ENCODE results near the gene TSEN15. TPM values are rescaled to one million over a fixed set of nuclear protein-coding genes. Genes with fewer than 3 reads are reported as not detected.

Gene TSEN15
- total RNA-seq, 1 donor from 2014 or later = 32.9 TPM

DNA sequence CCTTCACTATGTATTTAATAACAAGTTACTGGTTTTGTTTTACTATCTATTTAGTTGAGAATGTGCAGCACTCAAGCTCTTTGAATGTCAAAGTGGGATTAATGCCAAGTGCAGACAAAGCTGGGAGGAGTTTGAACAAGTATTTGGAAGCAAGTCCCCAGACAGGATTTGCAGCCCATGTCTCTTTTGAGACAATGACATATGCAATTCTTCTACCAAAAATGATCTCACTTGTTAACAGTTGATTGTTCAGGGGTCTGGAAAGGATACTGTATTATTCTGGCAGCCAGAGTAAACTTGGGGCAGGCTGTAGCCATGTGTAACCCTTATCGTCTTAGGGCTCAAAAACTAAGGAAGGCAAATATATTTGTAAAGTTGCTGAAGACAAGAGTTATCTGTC, 29.8 kb upstream of the TSEN15 start:
- TF ChIP-seq, protein P1, sequence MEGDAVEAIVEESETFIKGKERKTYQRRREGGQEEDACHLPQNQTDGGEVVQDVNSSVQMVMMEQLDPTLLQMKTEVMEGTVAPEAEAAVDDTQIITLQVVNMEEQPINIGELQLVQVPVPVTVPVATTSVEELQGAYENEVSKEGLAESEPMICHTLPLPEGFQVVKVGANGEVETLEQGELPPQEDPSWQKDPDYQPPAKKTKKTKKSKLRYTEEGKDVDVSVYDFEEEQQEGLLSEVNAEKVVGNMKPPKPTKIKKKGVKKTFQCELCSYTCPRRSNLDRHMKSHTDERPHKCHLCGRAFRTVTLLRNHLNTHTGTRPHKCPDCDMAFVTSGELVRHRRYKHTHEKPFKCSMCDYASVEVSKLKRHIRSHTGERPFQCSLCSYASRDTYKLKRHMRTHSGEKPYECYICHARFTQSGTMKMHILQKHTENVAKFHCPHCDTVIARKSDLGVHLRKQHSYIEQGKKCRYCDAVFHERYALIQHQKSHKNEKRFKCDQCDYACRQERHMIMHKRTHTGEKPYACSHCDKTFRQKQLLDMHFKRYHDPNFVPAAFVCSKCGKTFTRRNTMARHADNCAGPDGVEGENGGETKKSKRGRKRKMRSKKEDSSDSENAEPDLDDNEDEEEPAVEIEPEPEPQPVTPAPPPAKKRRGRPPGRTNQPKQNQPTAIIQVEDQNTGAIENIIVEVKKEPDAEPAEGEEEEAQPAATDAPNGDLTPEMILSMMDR (conservative IDR thresholded peaks at IDR 0.05; ENCODE audit: low read depth, low read length) = no peak
- DNase-seq (ENCODE audit: low read depth) = no peak

DNA sequence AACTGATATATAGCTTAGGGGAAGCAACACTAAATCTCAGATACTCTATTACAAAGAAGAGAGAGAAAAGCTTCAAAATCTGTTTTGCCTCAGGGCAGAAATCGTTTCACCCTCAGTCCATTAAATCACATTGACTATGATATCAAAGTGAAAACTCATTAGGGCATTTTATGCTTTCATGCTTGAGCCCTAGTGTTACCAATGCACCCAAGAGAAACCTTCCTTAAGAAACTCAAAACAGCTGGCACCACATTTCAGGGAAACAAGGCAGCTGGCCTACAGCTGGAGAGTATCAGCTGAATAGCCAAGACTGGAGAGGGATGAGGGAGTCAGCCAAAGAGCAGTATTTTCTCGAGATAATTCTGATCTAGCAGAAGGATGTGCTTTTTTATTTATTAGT, 28.9 kb upstream of the TSEN15 start:
- TF ChIP-seq, protein P1 (conservative IDR thresholded peaks at IDR 0.05; ENCODE audit: low read depth, low read length) = no peak
- no peak for DNase-seq (ENCODE audit: low read depth)
- no peak overlapping the region for H3K4me3 ChIP-seq (ENCODE audit: low read depth, low read length)

More for the DNA sequence above, 29.8 kb upstream of the TSEN15 start:
- H3K4me3 ChIP-seq (ENCODE audit: low read depth, low read length) = no peak overlapping the region

DNA sequence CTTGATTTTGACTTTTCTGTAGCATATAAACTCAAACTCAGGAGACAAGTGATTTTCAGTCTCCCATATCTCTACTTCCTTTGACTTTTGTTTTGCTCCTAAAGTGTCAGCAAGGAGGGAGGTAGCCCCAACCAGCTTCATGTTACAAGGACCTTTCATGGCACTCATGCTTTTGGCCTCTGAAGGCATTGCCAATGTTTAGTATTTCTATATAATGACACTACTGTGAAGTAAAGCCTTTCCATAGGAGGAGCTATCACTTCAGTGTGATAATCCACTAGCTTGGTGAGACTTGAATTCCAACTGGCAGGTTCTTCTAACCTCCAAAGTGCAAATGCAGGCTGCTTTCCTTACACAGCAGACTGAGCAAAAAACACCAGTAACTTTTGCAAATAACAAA, 28.4 kb upstream of the TSEN15 start:
- no peak overlapping the region for H3K4me3 ChIP-seq (ENCODE audit: low read depth, low read length)
- no peak for DNase-seq (ENCODE audit: low read depth)
- TF ChIP-seq, protein P1 (conservative IDR thresholded peaks at IDR 0.05; ENCODE audit: low read depth, low read length) = no peak

DNA sequence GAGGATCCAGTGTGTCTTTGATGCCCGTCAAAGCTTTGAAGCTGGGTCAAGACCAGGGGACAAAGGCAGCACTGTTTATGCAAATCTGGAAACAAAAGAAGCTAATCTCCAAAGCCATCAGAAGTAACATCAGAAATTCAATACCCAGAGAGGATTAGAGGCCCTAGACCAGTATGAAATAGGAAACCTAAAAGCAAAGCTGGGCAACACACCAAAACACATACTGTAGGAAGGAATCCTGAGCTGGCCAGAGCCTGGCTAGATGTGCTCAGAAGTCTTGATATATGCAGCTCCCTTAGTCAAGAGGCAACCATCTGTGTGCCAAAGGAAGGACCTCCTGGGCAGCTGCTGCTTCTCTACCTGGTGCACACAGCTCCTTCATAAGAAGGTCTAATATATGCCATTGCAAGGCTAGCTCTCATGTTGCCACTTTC, 26.3 kb upstream of the TSEN15 start:
- DNase-seq (ENCODE audit: low read depth) = no peak
- TF ChIP-seq, protein P1 (conservative IDR thresholded peaks at IDR 0.05; ENCODE audit: low read depth, low read length) = no peak
- no peak overlapping the region for H3K4me3 ChIP-seq (ENCODE audit: low read depth, low read length)

DNA sequence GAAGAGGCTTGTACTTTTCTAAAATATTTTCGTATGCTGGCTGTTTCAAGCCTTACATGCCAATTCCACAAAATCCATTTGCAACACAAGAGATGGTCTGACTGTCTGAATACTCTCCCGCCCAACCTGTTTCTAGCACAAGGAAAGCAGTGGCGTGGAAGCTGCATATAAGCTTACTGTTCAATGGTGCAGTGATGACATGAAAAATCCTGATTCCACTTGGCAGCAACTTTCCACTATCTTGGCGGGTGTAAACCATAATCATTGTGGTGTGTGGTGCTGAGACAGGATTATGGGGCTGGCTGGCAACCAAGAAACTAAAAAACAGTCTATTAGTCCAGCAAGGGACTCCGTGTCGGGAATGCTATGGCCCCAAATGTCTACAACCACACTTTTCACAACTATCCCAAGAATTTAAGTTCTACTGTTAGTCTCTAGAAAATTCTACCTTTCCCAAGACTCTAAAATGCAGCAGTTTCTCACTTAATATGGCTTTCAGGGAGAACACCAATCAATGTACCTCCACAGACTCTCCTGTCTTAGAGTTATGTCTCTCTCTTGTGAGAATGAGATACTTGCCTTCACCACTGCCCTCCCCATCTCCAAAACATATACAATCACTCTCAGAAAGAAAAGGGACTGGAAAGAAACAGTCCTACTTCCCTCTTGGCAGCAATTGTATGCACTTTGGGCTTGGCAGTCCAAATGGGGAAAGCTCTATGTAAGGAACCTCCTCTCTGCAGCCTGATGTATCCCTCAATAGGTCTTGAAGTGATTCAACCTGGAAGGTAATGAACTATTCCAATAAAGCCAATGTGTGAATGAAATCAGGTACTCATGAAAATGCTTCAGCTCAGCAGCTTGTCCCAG, 23.5 kb upstream of the TSEN15 start:
- DNase-seq (ENCODE audit: low read depth) = no peak
- TF ChIP-seq, protein P1 (conservative IDR thresholded peaks at IDR 0.05; ENCODE audit: low read depth, low read length) = no peak
- no peak overlapping the region for H3K4me3 ChIP-seq (ENCODE audit: low read depth, low read length)

DNA sequence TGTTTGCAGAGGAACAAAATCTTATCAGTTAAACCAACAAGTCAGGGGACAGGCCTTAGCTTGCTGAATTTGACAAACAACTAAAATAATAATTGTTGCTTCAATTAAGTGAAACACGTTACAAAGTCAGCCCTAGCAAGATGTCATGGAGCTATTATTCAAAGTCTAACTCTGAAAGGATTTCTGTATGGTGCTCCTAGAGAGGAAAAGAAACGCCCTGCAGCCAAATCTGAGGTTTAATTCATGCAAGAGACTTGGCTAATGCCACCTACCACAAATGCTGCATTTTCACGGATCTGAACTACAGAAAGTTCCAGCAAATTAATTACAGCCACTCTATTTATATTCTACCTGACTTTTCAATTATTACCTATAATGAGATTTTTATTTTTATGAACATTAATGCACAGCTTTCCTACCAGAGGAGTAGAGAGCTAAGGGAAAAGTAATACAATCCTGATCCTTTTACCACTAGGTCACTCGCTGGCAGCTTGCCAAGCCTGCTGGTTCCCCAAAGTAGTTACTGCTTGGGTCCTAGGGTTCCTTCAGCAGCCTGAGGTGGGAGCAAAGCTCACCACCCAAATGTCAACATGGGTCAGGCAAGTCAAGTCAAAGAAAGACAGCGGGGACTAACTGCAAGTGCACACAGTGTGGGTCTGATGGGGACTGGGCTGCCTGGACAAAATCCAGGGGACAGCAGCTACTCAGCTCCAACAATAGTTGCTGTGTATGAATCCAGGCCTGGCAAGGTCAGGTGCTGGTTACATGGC, 22.5 kb upstream of the TSEN15 start:
- no peak for DNase-seq (ENCODE audit: low read depth)
- H3K4me3 ChIP-seq (ENCODE audit: low read depth, low read length) = no peak overlapping the region
- TF ChIP-seq, protein P1 (conservative IDR thresholded peaks at IDR 0.05; ENCODE audit: low read depth, low read length) = no peak
